ENCODE results near the gene FEZF2. TPM values are rescaled to one million over a fixed set of nuclear protein-coding genes. Genes with fewer than 3 reads are reported as not detected.

Gene FEZF2
- total RNA-seq, 1 donor from 2014 or later = not detected

DNA sequence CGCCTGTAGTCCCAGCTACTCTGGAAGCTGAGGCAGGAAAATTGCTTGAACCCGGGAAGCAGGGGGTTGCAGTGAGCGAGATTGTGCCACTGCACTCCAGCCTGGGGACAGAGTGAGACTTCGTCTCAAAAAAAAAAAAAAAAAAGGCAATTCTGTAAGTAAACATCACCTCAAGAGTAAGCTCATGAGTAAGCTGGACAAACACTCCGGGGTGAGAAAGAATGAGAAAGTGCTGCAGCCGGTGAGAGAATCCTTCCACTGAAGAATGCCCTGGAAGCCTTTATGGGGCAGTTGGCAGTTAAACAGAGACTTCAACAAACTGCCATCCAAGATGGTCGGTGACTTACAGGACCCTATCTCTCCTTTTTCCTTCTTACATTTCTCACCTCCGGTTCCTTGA lies 47.5 kb downstream of the FEZF2 start:
- no peak overlapping the region for H3K27ac Mint-ChIP-seq
- H3K4me1 Mint-ChIP-seq (ENCODE audit: low read depth) = no peaks in the 10 kb centered on the region
- TF ChIP-seq CTCF (IDR thresholded peaks at IDR 0.05; ENCODE audit: unreplicated experiment) = no peak
- no peak for DNase-seq (ENCODE audit: low spot score, unreplicated experiment)
- no peaks in the 10 kb centered on the region for H3K27me3 Mint-ChIP-seq
- peaks cover 2% of the 10 kb centered on the region for H3K36me3 Mint-ChIP-seq (ENCODE audit: insufficient read depth)
- H3K4me3 Mint-ChIP-seq (ENCODE audit: low read depth) = no peak overlapping the region
- H3K9me3 Mint-ChIP-seq (ENCODE audit: low read depth) = no peaks in the 10 kb centered on the region

DNA sequence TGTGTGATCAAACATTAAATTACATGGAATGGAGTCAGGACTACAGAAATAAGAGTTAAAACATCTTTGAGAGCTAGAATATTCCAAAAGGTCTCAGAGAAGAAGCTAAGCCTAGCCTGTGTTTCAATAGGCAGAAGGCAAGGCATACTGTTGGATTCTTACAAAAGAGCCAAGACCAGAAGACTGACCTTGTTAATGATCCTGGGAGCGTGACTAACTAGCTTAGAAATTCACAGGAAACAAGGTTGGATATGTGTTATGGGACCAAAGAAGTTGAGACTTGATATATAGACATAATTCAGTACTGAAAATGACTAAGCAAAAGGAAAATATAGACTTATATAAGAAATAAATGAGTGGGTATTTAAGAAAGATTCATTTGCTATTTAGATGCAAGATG lies 50.1 kb downstream of the FEZF2 start:
- no peak for DNase-seq (ENCODE audit: low spot score, unreplicated experiment)
- H3K27ac Mint-ChIP-seq = no peak overlapping the region
- H3K4me3 Mint-ChIP-seq (ENCODE audit: low read depth) = no peak overlapping the region
- H3K9me3 Mint-ChIP-seq (ENCODE audit: low read depth) = peaks cover 5% of the 10 kb centered on the region
- no peaks in the 10 kb centered on the region for H3K27me3 Mint-ChIP-seq
- peaks cover 6% of the 10 kb centered on the region for H3K4me1 Mint-ChIP-seq (ENCODE audit: low read depth)
- H3K36me3 Mint-ChIP-seq (ENCODE audit: insufficient read depth) = peaks cover 3% of the 10 kb centered on the region
- TF ChIP-seq CTCF (IDR thresholded peaks at IDR 0.05; ENCODE audit: unreplicated experiment) = no peak
